Neuronal stem cell (in vitro differentiated cells): ENCODE measurements around the gene PAPSS2.
A peak's percentile ranks its signal among the peaks of the same experiment; 100 is the strongest.

Source experiments
- DNase-seq: peaks from one replicate; pipeline ENCODE4 v3.0.0-alpha.2; 2013; ENCODE audit warnings: low spot score
- H2AFZ ChIP-seq: one replicate; pipeline ENCODE4 v1.6.1; 2013; ENCODE audit warnings: mild to moderate bottlenecking, low read length, inconsistent platforms
- H2AK5ac ChIP-seq: 2 replicates; pipeline ENCODE4 v1.6.1; 2013; ENCODE audit warnings: low read depth, mild to moderate bottlenecking, inconsistent platforms, low read length, moderate library complexity, mixed read lengths
- H2BK120ac ChIP-seq: 2 replicates; pipeline ENCODE4 v1.6.1; 2013; ENCODE audit warnings: low read depth, mild to moderate bottlenecking, inconsistent platforms, low read length, moderate library complexity, mixed read lengths
- H2BK12ac ChIP-seq: one replicate; pipeline ENCODE4 v1.6.1; 2013; ENCODE audit warnings: low read length, inconsistent platforms
- H2BK15ac ChIP-seq: 2 replicates; pipeline ENCODE4 v1.6.1; 2013; ENCODE audit warnings: mild to moderate bottlenecking, low read length, inconsistent platforms, mixed read lengths
- H2BK5ac ChIP-seq: one replicate; pipeline ENCODE4 v1.6.1; 2013; ENCODE audit warnings: inconsistent platforms, mild to moderate bottlenecking, low read length, moderate library complexity
- H3K14ac ChIP-seq: one replicate; pipeline ENCODE4 v1.6.1; 2013; ENCODE audit warnings: low read length, inconsistent platforms
- H3K18ac ChIP-seq: 2 replicates; pipeline ENCODE4 v1.6.1; 2013; ENCODE audit warnings: low read length, inconsistent platforms
- H3K23ac ChIP-seq: 2 replicates; pipeline ENCODE4 v1.6.1; 2013; ENCODE audit warnings: low read depth, mild to moderate bottlenecking, mixed read lengths, low read length, inconsistent platforms; ENCODE audit not compliant: poor library complexity
- H3K27ac ChIP-seq: replicated peaks from 3 replicates; pipeline ENCODE4 v1.5.1; 2013; ENCODE audit warnings: low read length, inconsistent platforms
- H3K27me3 ChIP-seq, 3 experiments: 2 replicates each; pipeline ENCODE4 v1.6.1; 2013; ENCODE audit warnings: low read length in 3 of 3, mild to moderate bottlenecking in 2 of 3, inconsistent platforms in 1 of 3, low read depth in 1 of 3, mixed read lengths in 1 of 3, moderate library complexity in 1 of 3; ENCODE audit not compliant: control insufficient read depth in 3 of 3, insufficient read depth in 3 of 3
- H3K36me3 ChIP-seq, 2 donors: replicated peaks in 1 of 2; 2 replicates each; pipeline ENCODE4 v1.6.1; 2013; ENCODE audit warnings: low read length in 2 of 2; ENCODE audit not compliant: control insufficient read depth in 2 of 2, insufficient read depth in 2 of 2
- H3K4ac ChIP-seq: 2 replicates; pipeline ENCODE4 v1.6.1; 2013; ENCODE audit warnings: inconsistent platforms, mild to moderate bottlenecking, low read length, moderate library complexity
- H3K4me1 ChIP-seq, 2 donors: 1 replicate in 1 of 2; 2 replicates in 1 of 2; pipeline ENCODE4 v1.6.1; 2013; ENCODE audit warnings: low read length in 2 of 2, low read depth in 1 of 2; ENCODE audit not compliant: control insufficient read depth in 2 of 2, insufficient read depth in 1 of 2
- H3K4me2 ChIP-seq: one replicate; pipeline ENCODE4 v1.6.1; 2013; ENCODE audit warnings: mild to moderate bottlenecking, low read length, inconsistent platforms; ENCODE audit not compliant: insufficient read depth, poor library complexity, severe bottlenecking
- H3K4me3 ChIP-seq, 2 donors: 2 replicates each; pipeline ENCODE4 v1.5.1; 2013; ENCODE audit warnings: low read length in 2 of 2, mild to moderate bottlenecking in 2 of 2, inconsistent platforms in 1 of 2, moderate library complexity in 1 of 2
- H3K79me1 ChIP-seq: one replicate; pipeline ENCODE4 v1.6.1; 2013; ENCODE audit warnings: low read depth, mild to moderate bottlenecking, inconsistent platforms, low read length, moderate library complexity
- H3K9ac ChIP-seq: one replicate; pipeline ENCODE4 v1.6.1; 2013; ENCODE audit warnings: mild to moderate bottlenecking, low read depth, low read length, inconsistent platforms; ENCODE audit not compliant: poor library complexity
- H3K9me3 ChIP-seq, 2 donors: replicated peaks in 1 of 2; 2 replicates each; pipeline versions ENCODE3 to v1.6.1; 2013; ENCODE audit warnings: low read length in 2 of 2, mild to moderate bottlenecking in 2 of 2, inconsistent platforms in 1 of 2, low read depth in 1 of 2, mixed read lengths in 1 of 2, moderate library complexity in 1 of 2; ENCODE audit not compliant: control insufficient read depth in 2 of 2, insufficient read depth in 1 of 2
- H4K8ac ChIP-seq: one replicate; pipeline ENCODE4 v1.6.1; 2013; ENCODE audit warnings: low read depth, mild to moderate bottlenecking, inconsistent platforms, low read length, moderate library complexity
- H4K91ac ChIP-seq: one replicate; pipeline ENCODE4 v1.6.1; 2013; ENCODE audit warnings: low read length, low read depth, mild to moderate bottlenecking, inconsistent platforms; ENCODE audit not compliant: poor library complexity
- WGBS, 2 donors: extraction: QIAGEN DNeasy Blood & Tissue Kit; methylation state at CpG; one replicate each; pipeline ENCODE4 v1.1.7; 2013; ENCODE audit warnings: missing lambda C conversion rate in 2 of 2, mixed read lengths in 1 of 2; ENCODE audit not compliant: insufficient read length in 2 of 2, insufficient replicate concordance in 1 of 2; ENCODE audit errors: extremely low coverage in 2 of 2; 5-methylcytosine and 5-hydroxymethylcytosine counted together

The PAPSS2 gene

GRCh38 chr10:87658321-87658795 is 1.3 kb upstream of the PAPSS2 start:
- Histone ChIP-seq H2BK5ac (no peak overlapping the region), H4K91ac (no peak overlapping the region), H3K9me3 (no peaks in the 10 kb centered on the region), H3K4me2 (no peak overlapping the region), H3K27ac (no peak overlapping the region), H2AFZ (no peak overlapping the region), H3K4ac (no peak overlapping the region), H3K36me3 (no peaks in the 10 kb centered on the region), H3K27me3 (peaks cover 0 to 45% (median 19%) of the 10 kb centered on the region in 3 experiments), H4K8ac (no peak overlapping the region), H3K14ac (no peak overlapping the region), H2BK120ac (no peak overlapping the region), H2BK15ac (no peak overlapping the region), H2BK12ac (no peak overlapping the region), H3K23ac (no peak overlapping the region), H3K18ac (no peak overlapping the region), H3K79me1 (no peaks in the 10 kb centered on the region), H3K4me3 (no peak overlapping the region), H3K9ac (no peak overlapping the region), H2AK5ac (no peak overlapping the region), H3K4me1 (peaks cover 4 to 5% of the 10 kb centered on the region in 2 donors)
- no peak for DNase-seq
- WGBS, 2 donors, result no CpG with 5 or more reads among the region's 5 CpGs

DNA sequence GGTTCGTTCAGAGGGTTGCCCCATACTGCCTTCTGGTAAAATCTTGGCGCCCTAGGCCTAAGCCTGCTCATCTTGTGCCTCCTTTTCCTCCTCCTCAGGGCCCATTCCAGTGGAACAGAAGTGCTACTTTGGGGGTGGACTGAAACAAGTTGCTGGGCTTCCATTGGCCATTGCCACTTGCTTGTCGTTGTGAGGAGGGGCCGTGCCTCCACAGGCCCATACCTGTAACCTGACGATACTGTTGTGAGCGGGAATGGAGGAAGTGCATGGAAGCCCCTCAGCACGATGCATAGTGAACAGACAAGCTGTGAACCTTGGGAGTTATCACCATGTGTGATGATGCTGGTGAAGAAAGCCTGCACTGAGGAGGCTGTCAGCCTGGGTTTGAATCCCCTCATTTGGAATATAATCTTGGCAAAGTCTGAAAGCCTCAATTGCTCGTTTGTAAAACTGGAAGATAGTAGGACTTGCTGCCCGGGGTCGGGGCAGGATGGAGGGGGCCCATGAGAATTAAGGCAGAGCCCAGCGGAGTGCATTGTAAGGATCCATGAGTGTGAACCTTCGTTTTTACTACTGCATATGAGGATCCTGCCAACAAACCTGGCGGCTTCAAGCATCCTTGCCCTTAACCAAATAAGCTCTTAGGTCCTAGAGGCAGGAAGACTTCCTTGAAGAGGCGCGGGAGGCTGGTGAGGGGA is 671 bp upstream of the PAPSS2 start:
- no peak overlapping the region for H3K23ac ChIP-seq

GRCh38 chr10:87660484-87661133 is 931 bp downstream of the PAPSS2 start:
- Histone ChIP-seq H2BK12ac (no peak overlapping the region), H3K9ac (no peak overlapping the region), H4K91ac (no peak overlapping the region), H3K27me3 (peaks cover 0 to 45% (median 19%) of the 10 kb centered on the region in 3 experiments), H3K4ac (no peak overlapping the region), H3K9me3 (no peaks in the 10 kb centered on the region), H3K23ac (no peak overlapping the region), H3K79me1 (no peaks in the 10 kb centered on the region), H2AK5ac (no peak overlapping the region), H3K36me3 (no peaks in the 10 kb centered on the region), H3K14ac (no peak overlapping the region), H3K4me3 (peak overlapping the region; percentile 42 to 83), H2AFZ (peak overlapping the region; percentile 97), H3K4me2 (peak overlapping the region; percentile 72), H3K27ac (no peak overlapping the region), H4K8ac (no peak overlapping the region), H3K4me1 (peaks cover 4 to 5% of the 10 kb centered on the region in 2 donors), H3K18ac (no peak overlapping the region), H2BK120ac (no peak overlapping the region), H2BK5ac (no peak overlapping the region), H2BK15ac (no peak overlapping the region)
- no CpG with 5 or more reads among the region's 12 CpGs for WGBS, 2 donors
- no peak for DNase-seq

More for the DNA sequence above, 671 bp upstream of the PAPSS2 start:
- Histone ChIP-seq H2AFZ (peak overlapping the region; percentile 97), H3K27ac (no peak overlapping the region), H2AK5ac (no peak overlapping the region), H3K27me3 (peaks cover 0 to 45% (median 19%) of the 10 kb centered on the region in 3 experiments), H3K14ac (no peak overlapping the region), H2BK15ac (no peak overlapping the region), H3K4ac (no peak overlapping the region), H4K8ac (no peak overlapping the region), H2BK5ac (no peak overlapping the region), H2BK120ac (no peak overlapping the region), H3K9ac (no peak overlapping the region), H3K9me3 (no peaks in the 10 kb centered on the region), H3K4me2 (peak overlapping the region; percentile 72), H3K4me1 (peaks cover 4 to 5% of the 10 kb centered on the region in 2 donors), H3K18ac (no peak overlapping the region), H2BK12ac (no peak overlapping the region), H3K4me3 (peak overlapping the region in 1 of 2 donors; percentile 42), H4K91ac (no peak overlapping the region), H3K36me3 (no peaks in the 10 kb centered on the region), H3K79me1 (no peaks in the 10 kb centered on the region)
- no peak for DNase-seq
- WGBS, 2 donors, result no CpG with 5 or more reads among the region's 15 CpGs
